NOMO-1 treated with dmso at 0.1 percent for 144 hours (cell line): ENCODE measurements around the gene RGS17.
"Not testable (repeated sequence)": the region's sequence is repeated elsewhere in the genome, so short reads cannot be mapped to it uniquely, and the experiment has no call there.

ENCODE experiments used
- DNase-seq: peaks from one replicate; lab custom pipeline; 2025; ENCODE audit not compliant: unreplicated experiment; lab: John Stamatoyannopoulos, UW

RGS17 gene

GRCh38 chr6:153126218-153126617, 4.9 kb downstream of the RGS17 start:
- DNase-seq: no peak

DNA sequence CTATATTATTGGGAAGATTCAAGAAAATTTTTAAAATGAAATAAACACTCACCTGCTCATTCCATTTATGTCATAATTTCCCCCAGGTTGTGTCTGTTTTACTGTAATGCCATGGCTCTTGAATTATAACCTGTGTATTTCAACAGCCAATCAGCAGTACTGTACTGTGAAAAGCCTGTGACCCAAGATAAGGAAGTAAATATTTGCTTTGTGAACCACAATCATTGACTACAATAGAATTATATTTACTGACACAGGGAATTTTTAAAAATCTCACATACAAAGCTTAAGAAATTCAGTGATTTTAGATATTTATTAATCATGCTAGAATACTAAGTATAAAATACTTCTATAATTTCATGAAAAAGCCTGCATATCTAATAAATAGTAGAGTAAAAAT, 6.0 kb downstream of the RGS17 start:
- DNase-seq: no peak

DNA sequence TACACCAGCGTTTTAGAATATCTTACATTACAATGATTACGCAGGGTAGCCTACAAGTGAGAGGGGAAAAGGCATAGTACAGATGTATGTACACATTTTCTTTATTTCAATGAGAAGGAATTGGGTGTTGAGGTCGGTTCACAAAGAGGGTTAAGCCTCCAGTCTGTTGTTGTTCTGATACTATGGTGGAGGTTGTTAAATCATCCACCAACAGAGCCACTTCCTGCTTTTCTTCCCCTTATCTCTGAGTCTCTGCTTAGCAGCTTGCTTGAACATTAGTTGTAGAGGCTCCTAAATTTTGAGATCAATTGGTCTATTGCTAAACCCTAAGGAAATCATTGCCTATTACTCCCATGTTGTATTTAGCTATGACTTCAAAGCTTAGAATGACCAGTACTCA, 7.3 kb downstream of the RGS17 start:
- peak; percentile 22 for DNase-seq

- no peak for DNase-seq
Measured at GRCh38 chr6:153121311-153121710, 9.8 kb downstream of the RGS17 start.

DNA sequence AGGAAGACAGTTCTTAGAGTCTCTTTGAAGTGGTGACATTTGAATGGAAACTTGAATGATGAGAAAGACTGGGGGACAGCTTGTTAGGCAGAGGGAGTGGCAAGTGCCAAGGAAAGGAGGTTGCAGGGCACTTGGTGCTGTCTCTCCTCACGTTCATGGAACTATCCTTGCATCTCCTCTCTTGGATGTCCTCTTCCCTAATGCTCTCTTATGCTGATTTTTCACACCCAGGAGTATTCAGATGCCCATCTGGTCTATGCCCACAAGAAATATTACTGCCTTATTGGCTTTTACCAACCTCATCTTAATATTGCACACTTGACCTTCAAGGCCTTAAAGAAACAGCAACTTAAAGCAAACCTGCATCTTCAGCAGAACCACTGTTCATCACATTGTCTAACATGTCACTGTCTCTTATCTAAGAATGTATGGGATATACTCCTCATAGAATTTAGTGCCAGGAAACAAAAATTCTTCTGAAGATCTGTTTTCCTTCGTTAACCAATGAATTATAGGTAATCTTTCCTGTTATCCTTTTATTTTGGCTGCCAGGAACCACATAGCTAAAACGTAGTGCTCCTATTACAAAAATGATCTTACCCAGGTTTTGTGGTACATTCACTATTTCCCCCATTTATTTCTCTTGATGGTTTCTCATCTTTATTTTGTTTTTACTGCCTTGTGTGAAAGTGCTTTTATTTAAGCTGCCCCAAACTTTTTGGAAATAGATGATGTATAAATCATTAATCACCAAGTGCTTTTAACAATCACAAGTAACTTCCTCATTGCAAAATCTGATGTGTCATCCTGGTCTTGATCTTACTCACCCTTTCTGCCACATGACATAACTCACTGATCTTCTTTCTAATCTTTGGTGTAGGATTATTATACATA, 12.8 kb downstream of the RGS17 start:
- peak; percentile 23 for DNase-seq

DNA sequence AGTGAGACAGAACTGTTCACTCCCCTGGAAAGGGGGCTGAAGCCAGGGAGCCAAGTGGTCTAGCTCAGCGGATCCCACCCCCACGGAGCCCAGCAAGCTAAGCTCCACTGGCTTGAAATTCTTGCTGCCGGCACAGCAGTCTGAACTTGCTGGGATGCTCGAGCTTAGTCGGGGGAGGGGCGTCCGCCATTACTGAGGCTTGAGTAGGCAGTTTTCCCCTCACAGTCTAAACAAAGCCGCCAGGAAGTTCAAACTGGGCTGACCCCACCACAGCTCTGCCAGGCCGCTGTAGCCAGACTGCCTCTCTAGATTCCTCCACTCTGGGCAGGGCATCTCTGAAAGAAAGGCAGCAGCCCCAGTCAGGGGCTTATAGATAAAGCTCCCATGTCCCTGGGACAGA, 20.0 kb downstream of the RGS17 start:
- DNase-seq: not testable (repeated sequence)

- not testable (repeated sequence) for DNase-seq
Measured at GRCh38 chr6:153110612-153111011, 20.5 kb downstream of the RGS17 start.

- DNase-seq: no peak
Measured at GRCh38 chr6:153108315-153108714, 22.8 kb downstream of the RGS17 start.

- DNase-seq: no peak
Measured at GRCh38 chr6:153106021-153106420, 25.1 kb downstream of the RGS17 start.

DNA sequence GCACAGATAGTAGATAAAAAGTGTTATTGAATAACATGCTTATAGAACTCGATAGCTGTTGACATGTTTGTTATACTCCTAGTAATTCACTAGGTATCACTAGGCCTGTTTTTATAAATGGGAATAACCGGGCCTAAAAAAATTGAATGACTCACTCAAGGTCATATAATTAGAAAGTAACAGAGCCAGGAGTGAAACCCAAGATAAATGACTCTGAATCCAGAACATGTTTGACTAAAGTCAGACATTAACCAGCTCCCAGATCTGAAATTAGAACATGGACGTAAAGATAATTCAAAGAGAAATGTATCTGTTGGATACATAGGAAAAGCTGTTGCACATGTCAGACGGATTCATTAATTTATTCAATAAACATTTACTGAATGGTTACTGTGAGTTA, 26.9 kb downstream of the RGS17 start:
- no peak for DNase-seq

DNA sequence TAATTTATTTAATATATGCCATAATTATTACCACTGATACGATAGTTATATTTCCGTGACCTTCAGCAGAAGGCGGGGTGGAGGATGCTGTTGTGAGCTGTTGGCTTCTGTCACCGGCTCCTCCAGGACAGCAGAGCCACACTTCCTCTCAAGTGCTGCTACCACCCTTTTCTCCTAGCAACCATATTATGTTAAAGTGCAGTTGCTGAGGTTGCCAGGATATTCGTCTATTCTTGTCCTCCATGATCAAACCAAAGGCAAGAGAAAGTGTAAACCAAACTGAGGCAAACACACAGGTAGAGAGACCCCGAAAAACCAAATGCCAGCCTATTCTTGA, 27.8 kb downstream of the RGS17 start:
- DNase-seq: no peak

- DNase-seq: no peak
Measured at GRCh38 chr6:153102605-153103318, 28.3 kb downstream of the RGS17 start.

- no peak for DNase-seq
Measured at GRCh38 chr6:153101461-153101860, 29.6 kb downstream of the RGS17 start.

- no peak for DNase-seq
Measured at GRCh38 chr6:153099636-153100035, 31.4 kb downstream of the RGS17 start.

GRCh38 chr6:153096792-153097191, 34.3 kb downstream of the RGS17 start:
- peak; percentile 52 for DNase-seq

- peak; percentile 8 for DNase-seq
Measured at GRCh38 chr6:153096031-153096430, 35.1 kb downstream of the RGS17 start.

DNA sequence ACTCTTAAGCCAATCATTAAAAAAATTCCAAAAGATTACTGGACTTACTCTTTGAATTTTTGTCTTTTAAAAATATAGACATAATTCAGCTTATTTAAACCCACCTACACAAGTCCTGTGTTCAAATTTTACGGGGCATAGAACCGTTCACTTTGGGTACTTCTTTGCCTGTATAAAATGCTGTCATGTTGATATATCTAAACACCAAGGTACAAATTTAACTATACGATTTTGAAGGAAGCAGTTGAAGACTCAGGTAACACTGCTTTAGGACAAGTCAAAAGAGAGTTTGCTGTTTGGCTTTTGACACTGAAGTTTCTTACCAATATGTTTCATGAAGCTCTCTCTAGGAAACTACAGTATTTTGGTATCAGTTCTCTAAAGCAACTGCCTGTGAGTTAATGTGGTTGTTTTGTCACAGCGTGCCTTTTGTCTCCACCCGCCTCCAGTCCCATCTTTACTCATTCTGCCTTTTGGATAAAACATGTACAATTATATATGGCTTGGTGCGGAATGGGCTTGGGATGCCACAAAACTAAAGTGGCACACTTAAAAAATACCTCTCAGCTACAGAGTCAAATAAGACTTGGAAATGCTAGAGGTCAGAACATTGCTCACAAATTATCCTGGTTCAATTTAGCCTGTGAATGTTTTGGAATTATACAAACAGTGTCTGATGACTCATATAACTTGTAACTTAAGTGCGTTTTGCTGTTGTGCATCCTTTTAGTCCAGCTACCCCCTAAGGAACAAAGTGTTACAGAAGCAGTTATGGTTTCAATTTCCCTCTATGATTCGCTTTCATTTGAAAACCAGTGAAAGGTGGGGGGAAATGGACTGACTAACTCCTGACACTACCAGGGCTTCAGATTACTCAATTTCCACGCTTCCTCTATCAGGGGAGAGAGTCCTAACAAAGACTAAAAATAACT, 38.7 kb downstream of the RGS17 start:
- peak; percentile 76 for DNase-seq

DNA sequence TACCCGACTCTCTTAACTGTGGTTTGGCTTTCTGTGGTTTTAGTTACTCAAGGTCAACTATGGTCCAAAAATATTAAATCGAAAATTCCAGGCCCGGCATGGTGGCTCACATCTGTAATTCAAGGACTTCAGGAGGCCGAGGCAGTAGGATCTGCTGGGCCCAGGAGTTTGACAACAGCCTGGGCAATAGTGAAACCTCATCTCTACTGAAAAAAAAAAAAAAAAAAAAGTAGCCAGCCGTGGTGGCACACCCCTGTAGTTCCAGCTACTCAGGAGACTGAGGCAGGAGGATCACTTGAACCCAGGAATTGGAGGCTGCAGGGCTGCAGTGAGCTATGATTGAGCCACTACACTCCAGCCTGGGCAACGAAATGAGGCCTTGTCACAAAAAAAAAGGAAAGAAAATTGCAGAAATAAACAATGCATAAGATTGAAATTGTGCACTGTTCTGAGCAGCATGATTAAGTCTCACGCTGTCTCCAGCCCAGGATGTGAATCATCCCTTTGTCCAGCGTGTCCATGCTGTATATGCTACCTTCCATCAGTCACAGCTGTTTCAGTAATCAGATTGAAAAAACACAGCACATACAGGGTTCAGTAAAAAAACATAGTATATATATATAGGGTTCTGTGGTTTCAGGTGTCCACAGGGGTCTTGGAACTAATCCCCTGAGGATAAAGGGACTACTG, 40.7 kb downstream of the RGS17 start:
- DNase-seq: no peak

DNA sequence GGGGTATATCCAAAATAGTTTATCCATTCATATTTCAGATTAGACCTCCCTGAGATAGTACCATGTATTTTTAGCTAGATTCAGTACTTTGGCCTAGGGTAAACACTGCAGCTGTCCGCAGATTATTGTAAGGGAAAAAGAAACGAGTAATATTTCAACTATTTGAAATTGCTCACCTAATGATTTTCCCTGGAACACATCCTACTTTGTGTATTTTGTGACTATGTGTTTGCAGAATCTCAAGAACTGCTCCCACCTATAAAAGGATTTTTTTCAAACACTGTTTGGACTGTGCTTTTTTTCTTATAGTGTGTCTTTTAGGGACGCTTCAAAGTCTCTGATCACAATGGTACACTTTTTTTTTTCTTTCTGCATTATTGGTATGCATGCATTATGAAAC, 42.3 kb downstream of the RGS17 start:
- DNase-seq: no peak

DNA sequence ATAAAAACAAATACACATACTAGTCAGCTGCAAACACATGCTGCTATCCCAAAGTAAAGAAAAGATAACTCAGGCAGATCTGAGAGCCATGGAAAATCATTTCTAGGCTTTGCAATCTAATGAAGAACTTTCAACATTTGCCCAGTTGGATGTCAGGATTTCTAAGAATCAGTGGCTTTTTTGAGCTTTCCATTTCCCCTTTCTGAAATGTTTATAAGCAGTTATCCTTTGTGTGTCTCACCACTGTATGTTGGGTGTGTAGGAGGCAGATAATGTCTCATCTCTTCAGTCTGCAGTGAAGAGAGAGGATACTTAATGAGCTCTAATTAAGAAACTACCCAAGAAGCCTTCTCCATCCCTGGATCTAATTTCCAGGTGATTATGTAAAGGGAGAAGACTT, 43.6 kb downstream of the RGS17 start:
- no peak for DNase-seq
